Large intestine (tissue), 12 donors: Measurements from ENCODE around the gene RER1. TPM values are rescaled to one million over a fixed set of nuclear protein-coding genes. Genes with fewer than 3 reads are reported as not detected.

Source experiments
- DNase-seq, 2 donors: peaks; one replicate each; pipeline versions ENCODE4 v3.0.0 to v3.0.0-alpha.2; 2013
- H3K27ac ChIP-seq: one replicate; pipeline ENCODE4 v1.5.1; 2013; ENCODE audit warnings: low read length
- H3K27me3 ChIP-seq: 2 replicates; pipeline ENCODE4 v1.6.1; 2013; ENCODE audit warnings: low read length; ENCODE audit not compliant: control insufficient read depth, insufficient read depth
- H3K36me3 ChIP-seq: 2 replicates; pipeline ENCODE4 v1.6.1; 2013; ENCODE audit warnings: low read length; ENCODE audit not compliant: control insufficient read depth, insufficient read depth
- H3K4me1 ChIP-seq: one replicate; pipeline ENCODE4 v1.6.1; 2013; ENCODE audit warnings: low read length; ENCODE audit not compliant: control insufficient read depth, insufficient read depth
- H3K4me3 ChIP-seq: one replicate; pipeline ENCODE4 v1.5.1; 2013; ENCODE audit warnings: low read length
- H3K9me3 ChIP-seq: one replicate; pipeline ENCODE4 v1.6.1; 2013; ENCODE audit warnings: mild to moderate bottlenecking, low read depth, low read length, moderate library complexity; ENCODE audit not compliant: control insufficient read depth
- WGBS: methylation state at CpG from one replicate; pipeline ENCODE4 v1.1.5; 2013; ENCODE audit warnings: low lambda C conversion rate; ENCODE audit not compliant: insufficient coverage; 5-methylcytosine and 5-hydroxymethylcytosine counted together
- long read RNA-seq, 11 donors: transcript quantifications; one replicate each; lab custom pipeline, GENCODE V29; 2026
- polyA plus RNA-seq: library from polyadenylated mRNA; unstranded; fragments of 120-200 nt; gene quantifications from one replicate; pipeline ENCODE4 v1.2.1, GENCODE V29; 2013

The RER1 gene
- polyA plus RNA-seq = 139 TPM
- long read RNA-seq, donor 1, transcript RER1-209 (7 exons, 3,044 nt) = major isoform, 29 of 31 reads
- long read RNA-seq, donor 1, partial matches to known transcripts = 0 of 31 reads
- long read RNA-seq, donor 1, other reads (novel, unspliced or antisense) = 0 of 31 reads
- long read RNA-seq, donor 2, transcript RER1-206 (2 exons, 585 nt) = minor isoform, 8 of 87 reads
- long read RNA-seq, donor 2, transcript RER1-209 (7 exons, 3,044 nt) = major isoform, 67 of 87 reads
- long read RNA-seq, donor 2, partial matches to known transcripts = 7 of 87 reads
- long read RNA-seq, donor 2, other reads (novel, unspliced or antisense) = 0 of 87 reads
- long read RNA-seq, donor 3 = 0 reads
- long read RNA-seq, donor 4, partial matches to known transcripts = 0 of 3 reads
- long read RNA-seq, donor 4, other reads (novel, unspliced or antisense) = 0 of 3 reads
- long read RNA-seq, donor 5, transcript RER1-209 (7 exons, 3,044 nt) = major isoform, 22 of 24 reads
- long read RNA-seq, donor 5, partial matches to known transcripts = 0 of 24 reads
- long read RNA-seq, donor 5, other reads (novel, unspliced or antisense) = 0 of 24 reads
- long read RNA-seq, donor 6, transcript RER1-209 (7 exons, 3,044 nt) = major isoform, 45 of 56 reads
- long read RNA-seq, donor 6, partial matches to known transcripts = 0 of 56 reads
- long read RNA-seq, donor 6, other reads (novel, unspliced or antisense) = 5 of 56 reads
- long read RNA-seq, donor 7, transcript RER1-209 (7 exons, 3,044 nt) = major isoform, 31 of 58 reads
- long read RNA-seq, donor 7, partial matches to known transcripts = 23 of 58 reads
- long read RNA-seq, donor 7, other reads (novel, unspliced or antisense) = 0 of 58 reads
- long read RNA-seq, donor 8, transcript RER1-209 (7 exons, 3,044 nt) = major isoform, 70 of 84 reads
- long read RNA-seq, donor 8, transcript RER1-207 (6 exons, 2,469 nt) = minor isoform, 5 of 84 reads
- long read RNA-seq, donor 8, partial matches to known transcripts = 5 of 84 reads
- long read RNA-seq, donor 8, other reads (novel, unspliced or antisense) = 0 of 84 reads
- long read RNA-seq, donor 9, transcript RER1-209 (7 exons, 3,044 nt) = major isoform, 51 of 78 reads
- long read RNA-seq, donor 9, transcript RER1-206 (2 exons, 585 nt) = minor isoform, 5 of 78 reads
- long read RNA-seq, donor 9, partial matches to known transcripts = 12 of 78 reads
- long read RNA-seq, donor 9, other reads (novel, unspliced or antisense) = 8 of 78 reads
- long read RNA-seq, donor 10, transcript RER1-209 (7 exons, 3,044 nt) = major isoform, 56 of 68 reads
- long read RNA-seq, donor 10, transcript RER1-206 (2 exons, 585 nt) = minor isoform, 5 of 68 reads
- long read RNA-seq, donor 10, partial matches to known transcripts = 0 of 68 reads
- long read RNA-seq, donor 10, other reads (novel, unspliced or antisense) = 0 of 68 reads
- long read RNA-seq, donor 11, transcript RER1-209 (7 exons, 3,044 nt) = major isoform, 40 of 53 reads
- long read RNA-seq, donor 11, transcript RER1-206 (2 exons, 585 nt) = minor isoform, 6 of 53 reads
- long read RNA-seq, donor 11, partial matches to known transcripts = 0 of 53 reads
- long read RNA-seq, donor 11, other reads (novel, unspliced or antisense) = 5 of 53 reads

GRCh38 chr1:2391041-2391930 lies at the start of gene RER1, which contains the start of gene MORN1:
Gene RER1 (plus strand): TSS chr1:2391841. CDS start chr1:2395791, 3,950 bp downstream.
Gene MORN1 (minus strand): TSS chr1:2391554. CDS start chr1:2391533, 21 bp downstream.
- no CpG with 5 or more reads among the region's 103 CpGs for WGBS
- Histone ChIP-seq H3K4me3 (peak within 1 kb of the TSS; percentile 71), H3K9me3 (no peaks in the 10 kb centered on the region), H3K27ac (peak within 1 kb of the TSS; percentile 84), H3K4me1 (peaks cover 17% of the 10 kb centered on the region), H3K36me3 (peaks cover 41% of the 10 kb centered on the region), H3K27me3 (no peaks in the 10 kb centered on the region)
- peak; percentile 99 to 100 for DNase-seq

DNA sequence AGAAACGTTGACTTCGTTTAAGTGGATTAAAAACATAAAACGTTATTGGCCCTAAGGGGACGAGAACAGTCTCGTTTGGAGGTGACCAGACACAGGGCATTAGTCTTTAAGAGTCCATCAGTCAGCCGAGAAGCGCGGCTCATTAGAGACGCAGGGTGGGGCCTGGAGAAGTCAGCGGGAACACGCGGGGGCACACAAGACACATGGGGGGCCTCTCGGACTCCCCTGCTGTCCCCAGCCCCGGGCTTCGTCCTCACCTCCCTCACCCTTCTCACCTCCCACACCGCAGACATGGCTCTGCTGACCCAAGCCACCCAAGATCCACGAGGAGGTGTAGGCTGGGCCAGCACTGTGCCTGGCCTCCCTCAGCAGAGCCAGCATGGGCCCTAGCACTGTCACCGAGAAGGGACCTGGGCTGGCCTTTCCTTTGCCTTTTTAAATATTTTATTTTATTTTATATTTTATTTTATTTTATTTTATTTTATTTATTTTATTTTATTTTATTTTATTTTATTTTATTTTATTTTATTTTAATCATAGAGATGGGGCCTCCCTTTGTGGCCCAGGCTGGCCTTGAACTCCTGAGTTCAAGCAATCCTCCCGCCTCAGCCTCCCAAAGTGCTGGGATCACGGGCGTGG lies 49.1 kb upstream of the RER1 start:
- no peak overlapping the region for H3K27ac ChIP-seq
- H3K4me1 ChIP-seq = no peaks in the 10 kb centered on the region
- no peak overlapping the region for H3K4me3 ChIP-seq
- H3K9me3 ChIP-seq = no peaks in the 10 kb centered on the region
- 60% methylated on average over 1 of the region's 21 CpGs for WGBS
- no peaks in the 10 kb centered on the region for H3K27me3 ChIP-seq
- DNase-seq = no peak
- H3K36me3 ChIP-seq = no peaks in the 10 kb centered on the region

DNA sequence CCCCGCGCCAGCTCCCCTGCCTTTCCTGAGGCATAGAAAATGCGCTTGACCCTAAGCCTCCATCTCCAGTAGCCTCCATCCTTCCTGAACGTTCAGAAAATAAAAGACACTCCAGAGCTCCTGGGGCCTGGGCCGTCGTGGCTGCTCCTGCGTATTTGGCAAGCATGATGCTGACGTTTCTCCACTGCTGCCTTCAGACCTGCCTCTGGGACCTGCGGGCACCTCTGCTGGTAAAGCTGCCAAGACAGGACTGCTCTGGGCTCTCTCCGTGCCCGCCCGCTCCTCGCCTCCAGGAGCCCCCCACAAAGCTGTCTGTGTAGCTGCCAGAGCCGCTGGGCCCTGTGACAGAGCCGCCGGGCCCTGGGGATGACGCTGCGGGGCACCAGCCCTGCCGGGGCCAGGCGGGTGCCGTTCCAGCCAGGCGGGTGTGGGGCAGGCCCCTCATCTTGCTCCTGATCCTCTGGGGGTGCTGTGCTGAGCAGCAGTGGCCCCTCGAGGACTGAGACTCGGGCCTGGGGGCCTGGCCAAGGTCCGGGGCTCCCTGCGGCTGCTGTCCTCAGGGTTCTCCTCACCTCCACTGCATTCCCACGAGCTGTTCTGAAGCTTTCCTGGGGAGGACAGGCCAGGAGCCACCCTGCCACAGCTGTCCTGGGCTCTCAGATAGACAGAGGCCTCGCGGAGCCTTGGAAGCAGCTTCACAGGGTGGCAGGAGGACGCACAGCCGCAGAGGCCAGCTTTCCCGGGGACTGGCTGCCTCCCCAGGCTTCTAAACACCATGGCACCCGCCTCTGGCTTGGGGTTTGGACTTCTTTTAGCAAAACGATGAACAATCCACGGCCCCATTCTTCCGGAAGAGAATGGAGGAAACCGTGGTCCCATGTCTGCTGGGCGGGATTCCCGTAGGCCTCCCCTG lies 48.4 kb upstream of the RER1 start:
- H3K27ac ChIP-seq = no peak overlapping the region
- DNase-seq = no peak
- no CpG with 5 or more reads among the region's 39 CpGs for WGBS

DNA sequence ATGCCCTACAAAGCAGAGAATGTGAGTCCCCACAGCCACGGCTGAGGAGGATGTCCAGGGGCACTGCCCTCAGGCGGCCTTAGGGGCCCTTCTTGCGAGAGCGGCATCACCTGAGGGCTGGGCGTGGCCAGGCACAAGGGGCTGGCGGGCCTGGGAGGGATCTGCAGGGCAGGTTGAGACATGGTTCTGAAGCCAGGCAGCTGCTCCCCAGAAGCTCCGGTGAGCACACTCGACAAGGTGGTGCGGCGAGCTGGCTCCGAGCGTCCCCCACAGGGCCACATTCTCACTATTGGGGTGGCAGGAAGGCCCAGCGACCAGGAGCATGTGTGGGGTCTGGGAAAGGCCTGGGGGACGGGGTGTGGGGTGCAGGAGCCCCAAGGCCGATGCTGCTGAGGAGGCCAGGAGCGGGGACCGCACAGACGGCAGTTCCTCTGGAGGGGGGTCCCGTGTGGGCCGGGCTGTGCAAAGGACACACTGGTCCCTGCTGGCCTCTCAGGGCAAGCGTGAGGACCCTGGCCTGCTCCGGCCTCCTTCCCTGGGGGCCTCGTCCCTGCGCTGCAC lies 47.4 kb upstream of the RER1 start:
- no peaks in the 10 kb centered on the region for H3K9me3 ChIP-seq
- H3K36me3 ChIP-seq = no peaks in the 10 kb centered on the region
- no peak for DNase-seq
- WGBS = no CpG with 5 or more reads among the region's 24 CpGs
- H3K27me3 ChIP-seq = no peaks in the 10 kb centered on the region
- H3K4me1 ChIP-seq = no peaks in the 10 kb centered on the region
- no peak overlapping the region for H3K27ac ChIP-seq
- no peak overlapping the region for H3K4me3 ChIP-seq

More for the DNA sequence above, 48.4 kb upstream of the RER1 start:
- H3K9me3 ChIP-seq = no peaks in the 10 kb centered on the region
- H3K4me3 ChIP-seq = no peak overlapping the region
- no peaks in the 10 kb centered on the region for H3K4me1 ChIP-seq
- H3K36me3 ChIP-seq = no peaks in the 10 kb centered on the region
- no peaks in the 10 kb centered on the region for H3K27me3 ChIP-seq

DNA sequence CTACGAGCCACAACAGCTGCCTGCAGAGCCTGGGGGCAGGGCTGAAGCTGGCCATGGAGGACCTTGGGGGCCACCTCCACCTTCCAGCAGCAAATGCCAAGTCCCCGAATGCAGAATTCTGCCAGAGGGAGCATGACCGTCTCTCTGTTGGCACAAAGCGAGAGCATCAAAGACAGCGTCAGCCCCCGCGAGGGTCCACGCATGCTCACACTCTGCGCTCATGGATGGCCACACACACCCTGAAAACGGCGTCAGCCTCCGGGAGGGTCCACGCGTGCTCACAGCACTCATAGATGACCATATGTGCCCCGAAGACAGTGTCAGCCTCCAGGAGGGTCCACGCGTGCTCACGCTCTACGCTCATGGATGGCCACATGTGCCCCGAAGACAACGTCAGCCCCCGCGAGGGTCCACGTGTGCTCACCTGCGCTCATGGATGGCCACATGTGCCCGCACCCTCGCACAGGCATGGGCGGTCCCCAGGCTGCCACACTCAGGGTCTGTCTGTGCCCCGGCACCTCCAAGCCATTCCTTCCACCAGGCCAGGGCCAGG lies 46.8 kb upstream of the RER1 start:
- H3K27me3 ChIP-seq = no peaks in the 10 kb centered on the region
- no peak overlapping the region for H3K4me3 ChIP-seq
- no CpG with 5 or more reads among the region's 29 CpGs for WGBS
- no peak overlapping the region for H3K27ac ChIP-seq
- no peaks in the 10 kb centered on the region for H3K9me3 ChIP-seq
- H3K36me3 ChIP-seq = no peaks in the 10 kb centered on the region
- H3K4me1 ChIP-seq = no peaks in the 10 kb centered on the region
- no peak for DNase-seq

DNA sequence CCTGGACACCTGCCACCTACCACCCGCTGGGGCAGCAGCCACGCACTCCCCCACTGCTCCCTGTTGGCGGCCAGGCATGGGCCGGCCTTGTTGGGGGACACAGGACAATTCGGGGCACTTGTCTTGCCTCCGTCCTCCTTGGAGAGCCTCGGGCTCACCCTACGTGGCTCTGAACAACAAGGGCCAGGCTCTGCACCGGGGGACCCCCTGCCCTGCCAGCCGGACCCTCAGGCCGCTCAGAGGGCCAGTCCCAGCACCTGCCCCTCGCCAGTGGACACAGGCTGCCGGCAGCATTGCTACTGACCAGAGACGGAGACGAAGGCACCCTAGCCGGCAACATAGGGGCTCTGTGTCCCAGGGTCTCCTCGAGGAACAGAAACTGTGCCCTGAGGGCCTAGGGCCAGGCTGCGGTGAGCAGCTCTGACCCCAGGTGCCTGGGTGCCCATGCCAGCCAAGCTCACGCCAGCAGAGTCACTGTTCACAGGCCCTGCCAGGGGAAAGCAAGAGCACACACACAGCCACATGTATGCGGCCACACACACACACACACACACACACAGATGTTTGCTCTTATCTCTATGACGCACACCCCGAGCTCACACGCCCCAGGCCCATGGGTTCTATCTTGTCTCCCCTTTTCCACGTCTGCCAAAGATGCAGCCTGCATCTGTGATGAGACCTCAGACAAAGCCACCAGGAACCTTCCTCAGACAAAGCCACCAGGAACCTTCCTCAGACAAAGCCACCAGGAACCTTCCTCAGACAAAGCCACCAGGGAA lies 46.2 kb upstream of the RER1 start:
- Histone ChIP-seq H3K4me1 (no peaks in the 10 kb centered on the region), H3K27me3 (no peaks in the 10 kb centered on the region), H3K9me3 (no peaks in the 10 kb centered on the region), H3K4me3 (no peak overlapping the region), H3K27ac (no peak overlapping the region), H3K36me3 (no peaks in the 10 kb centered on the region)
- DNase-seq = no peak
- no CpG with 5 or more reads among the region's 24 CpGs for WGBS

DNA sequence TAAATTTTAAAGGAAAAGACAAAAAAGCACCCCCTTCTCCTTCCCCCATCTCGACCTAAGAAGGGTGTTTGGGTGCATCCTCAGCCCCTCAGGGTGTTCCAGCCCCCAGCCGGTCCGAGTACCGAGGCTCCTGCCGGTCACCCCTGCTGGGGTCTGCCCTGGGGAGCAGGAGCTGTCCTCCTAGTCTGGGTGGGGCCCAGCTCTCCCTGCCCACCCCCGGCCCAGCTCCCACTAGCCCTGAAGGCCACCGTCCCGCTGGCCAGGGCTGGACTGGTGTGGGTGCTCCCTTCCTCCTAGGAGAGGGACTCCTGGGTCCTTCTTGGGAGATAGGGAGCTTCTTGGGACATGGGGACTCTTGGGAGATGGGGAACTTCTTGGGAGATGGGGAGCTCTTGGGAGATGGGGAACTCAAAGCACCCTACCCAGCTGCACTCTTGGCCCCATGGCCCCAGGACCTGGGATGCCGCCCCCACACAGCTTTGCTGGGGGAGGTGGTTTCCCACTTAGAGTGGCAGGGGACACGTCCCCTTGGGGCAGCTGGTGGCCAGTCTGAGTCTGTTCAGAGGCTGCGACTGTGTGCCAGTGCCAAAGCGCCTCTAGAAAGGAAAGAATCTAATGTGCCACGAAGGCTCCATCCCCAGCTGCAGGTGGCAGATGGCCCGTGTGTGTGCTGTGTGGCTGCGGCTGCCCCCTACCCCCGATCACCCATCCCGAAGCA lies 44.8 kb upstream of the RER1 start:
- Histone ChIP-seq H3K4me3 (no peak overlapping the region), H3K27ac (no peak overlapping the region), H3K36me3 (no peaks in the 10 kb centered on the region), H3K9me3 (no peaks in the 10 kb centered on the region), H3K4me1 (no peaks in the 10 kb centered on the region), H3K27me3 (no peaks in the 10 kb centered on the region)
- DNase-seq = no peak
- no CpG with 5 or more reads among the region's 17 CpGs for WGBS
